Kasumi-1 (cell line): ENCODE measurements around the gene STARD8.

Source experiments
- DNase-seq, 2 experiments: peaks; one replicate each; lab custom pipeline; 2025; lab: John Stamatoyannopoulos, UW

The STARD8 gene

DNA sequence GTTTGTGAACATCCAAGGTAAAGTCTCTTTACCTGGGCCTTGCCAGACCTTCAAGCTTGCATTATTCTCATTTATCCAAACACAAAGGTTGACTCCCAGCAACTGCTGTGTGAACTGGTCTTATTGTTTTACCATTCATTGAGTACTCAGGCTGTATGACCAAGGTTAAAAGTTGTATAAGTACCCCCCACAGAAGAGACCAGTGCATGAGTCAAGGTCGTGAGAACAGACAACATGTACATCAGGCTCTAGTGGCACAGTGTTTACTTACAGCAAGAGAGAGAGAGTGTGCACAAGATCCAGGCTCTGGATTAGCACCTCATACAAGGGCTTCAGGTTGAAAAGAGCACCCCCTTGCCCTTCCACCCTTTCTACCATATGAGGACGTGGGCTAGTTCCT is 103.9 kb downstream of the STARD8 start:
- no peak for DNase-seq

DNA sequence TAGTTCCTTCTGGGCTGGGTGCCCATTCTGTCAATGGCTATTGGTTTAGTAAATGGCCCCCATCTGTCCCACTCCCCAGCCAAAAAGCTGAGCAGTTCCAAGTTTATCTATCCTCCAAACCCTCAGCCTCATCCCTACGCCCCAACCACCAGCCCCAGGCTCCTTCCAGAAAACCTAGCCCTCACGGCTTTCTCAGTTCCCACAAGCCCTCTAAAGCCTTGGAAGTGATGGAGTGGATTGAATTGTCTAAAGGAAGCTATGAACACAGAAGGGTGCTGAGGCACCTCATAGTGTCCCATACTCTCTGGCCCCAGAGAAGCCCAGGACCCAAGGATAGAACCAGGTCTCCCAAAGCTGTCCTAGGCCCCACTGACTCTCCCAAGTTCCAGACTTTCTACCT is 105.8 kb downstream of the STARD8 start:
- DNase-seq: no peak

DNA sequence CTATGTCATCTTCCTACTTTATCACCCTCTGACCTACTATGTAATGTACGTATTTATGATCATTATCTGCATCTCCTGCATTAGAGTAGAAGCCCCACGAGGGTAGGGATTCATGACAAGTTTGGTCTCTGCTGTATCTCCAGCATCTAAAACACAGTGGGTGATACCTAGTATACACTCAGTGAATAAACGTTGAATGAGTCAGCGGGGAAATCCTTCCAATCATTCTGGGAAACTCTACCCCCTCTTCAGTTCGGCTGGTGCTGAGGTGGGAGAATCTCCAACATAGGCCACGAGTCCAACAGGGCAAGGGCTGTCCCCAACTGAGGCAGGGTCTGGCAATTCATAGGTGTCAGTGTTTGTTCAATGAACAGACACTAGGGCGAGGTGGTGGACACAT is 106.9 kb downstream of the STARD8 start:
- no peak for DNase-seq

DNA sequence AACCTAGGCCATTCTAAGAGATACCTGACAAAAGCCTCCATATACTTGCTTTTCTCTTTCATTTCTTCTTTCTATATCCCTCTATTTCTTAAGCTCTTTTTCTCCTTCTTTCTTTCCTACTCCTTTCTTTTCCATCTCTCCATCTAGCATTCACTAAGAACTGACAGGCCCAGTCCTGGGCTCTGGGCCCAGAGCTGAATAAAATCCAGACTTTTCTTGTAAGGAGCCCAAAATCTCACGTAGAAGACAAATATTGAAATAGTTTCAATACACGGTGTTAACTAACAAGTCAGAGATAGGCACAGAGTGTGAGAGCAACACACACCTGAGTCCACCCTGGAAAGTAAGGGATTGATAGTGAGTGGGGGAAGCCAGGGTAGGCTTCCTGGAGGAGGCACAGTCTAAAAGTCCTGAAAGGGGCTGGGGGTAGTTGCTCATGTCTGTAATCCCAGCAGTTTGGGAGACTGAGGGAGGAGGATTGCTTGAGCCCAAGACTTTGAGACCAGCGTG is 108.2 kb downstream of the STARD8 start:
- no peak for DNase-seq

DNA sequence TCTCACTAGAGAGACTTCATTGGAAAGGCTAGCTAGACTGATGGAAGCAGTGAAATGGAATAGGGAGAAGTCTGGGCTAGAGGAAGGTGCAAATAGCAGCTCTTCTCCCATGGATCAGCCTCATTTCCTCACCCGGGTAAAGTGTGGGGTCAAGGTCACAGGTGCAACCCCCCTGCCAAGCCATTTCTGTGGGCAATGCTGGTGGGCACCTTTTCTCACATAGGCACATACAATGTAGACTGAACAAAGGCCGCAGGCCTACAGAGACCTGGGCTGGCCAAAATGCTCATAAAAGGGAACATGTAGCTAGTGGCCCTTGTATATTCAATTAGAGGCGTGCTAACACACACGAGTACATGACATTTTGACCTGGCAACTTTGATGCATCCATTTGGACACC is 109.9 kb downstream of the STARD8 start:
- no peak for DNase-seq

DNA sequence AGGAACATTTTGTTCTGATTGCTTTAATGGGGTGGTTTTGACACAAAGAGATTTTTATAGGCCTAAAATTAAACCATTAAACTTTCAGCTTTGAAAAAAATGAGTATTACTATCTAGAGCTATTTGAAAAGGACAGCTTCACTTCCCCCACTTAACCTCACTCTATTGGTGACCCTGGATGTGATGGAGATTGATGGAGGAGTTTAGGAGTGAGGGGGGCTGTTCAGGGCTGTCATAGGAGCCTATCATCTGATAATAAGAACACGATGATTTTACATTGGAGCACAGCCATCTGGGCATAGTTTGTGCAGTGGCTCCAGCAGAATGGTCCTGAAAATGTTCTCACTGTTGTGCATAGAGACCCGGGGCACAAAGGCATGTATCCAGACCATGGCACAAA is 110.3 kb downstream of the STARD8 start:
- no peak for DNase-seq

DNA sequence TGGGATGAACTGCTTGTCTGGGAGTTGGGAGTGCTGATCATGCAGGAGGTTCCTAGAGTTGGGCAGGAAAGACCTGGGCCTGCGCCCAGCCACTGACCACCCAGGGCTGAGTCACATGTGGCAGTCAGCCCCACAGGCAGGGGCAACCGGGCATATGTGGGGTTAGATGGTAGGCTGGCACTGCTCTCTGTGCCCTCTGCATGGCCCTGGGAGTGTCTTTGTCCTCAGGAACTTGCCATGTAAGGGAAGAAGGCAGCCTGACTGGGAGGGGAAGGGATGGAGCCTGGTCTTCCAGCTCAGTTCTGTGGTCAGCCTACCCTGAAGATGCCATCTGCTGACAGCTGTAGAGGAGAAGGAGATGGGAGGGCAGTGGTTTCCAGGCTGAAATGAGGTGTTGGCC is 111.2 kb downstream of the STARD8 start:
- no peak for DNase-seq

DNA sequence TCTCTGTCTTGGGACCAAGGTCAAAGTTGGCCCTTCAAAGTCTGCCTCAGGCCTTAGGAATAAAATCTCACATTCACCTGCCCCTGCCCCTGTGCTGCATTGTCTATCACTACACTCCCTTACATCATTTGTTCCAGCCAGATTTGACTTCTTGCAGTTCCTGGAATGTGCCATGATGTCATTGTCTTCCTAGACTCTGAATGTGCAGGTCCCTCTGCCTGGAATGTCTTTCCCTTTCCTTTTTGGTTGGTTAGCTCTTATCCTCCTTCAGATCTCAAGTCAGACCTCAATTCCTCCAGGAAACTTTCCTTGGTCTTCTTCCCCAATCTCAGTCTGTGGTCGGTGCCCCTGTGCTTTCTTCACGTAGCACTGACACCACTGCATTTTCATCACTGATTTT is 113.6 kb downstream of the STARD8 start:
- no peak for DNase-seq

DNA sequence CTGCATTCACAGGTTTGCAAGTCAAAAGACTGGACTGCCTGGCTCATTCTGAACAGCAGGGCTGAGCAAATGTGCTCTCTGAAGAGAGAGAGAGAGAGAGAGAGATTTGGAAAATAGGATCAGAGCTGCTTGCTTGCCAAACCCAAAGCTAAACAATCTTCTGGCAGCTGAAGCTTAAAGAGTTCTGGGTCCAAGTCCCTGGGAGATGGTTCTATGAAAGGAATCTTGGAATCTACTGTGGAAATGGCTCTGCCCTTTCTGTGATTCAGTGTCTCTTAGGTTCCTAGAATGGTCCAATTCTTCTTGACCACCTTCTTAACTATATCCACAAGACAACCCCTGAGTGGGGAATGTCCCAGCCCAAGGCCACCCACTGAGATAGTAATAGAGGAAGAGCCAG is 115.3 kb downstream of the STARD8 start:
- no peak for DNase-seq

DNA sequence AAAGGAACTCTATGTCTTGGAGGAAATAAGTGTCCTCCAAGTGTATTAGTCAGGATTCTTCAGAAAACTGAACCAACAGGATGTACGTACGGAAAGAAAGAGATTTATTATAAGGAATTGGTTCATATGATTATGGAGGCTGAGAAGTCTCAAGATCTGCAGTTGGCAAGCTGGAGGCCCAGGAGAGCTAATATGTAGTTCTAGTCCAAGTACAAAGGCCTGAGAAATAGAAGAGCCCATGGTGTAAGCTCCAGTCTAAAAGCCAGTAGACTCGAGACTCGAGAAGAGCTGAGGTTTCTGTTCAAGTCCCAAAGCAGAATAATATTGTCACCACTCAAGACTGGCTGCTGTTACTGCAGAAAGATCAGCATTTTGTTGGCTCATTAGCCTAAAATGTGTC is 116.0 kb downstream of the STARD8 start:
- no peak for DNase-seq
